Keratinocyte (primary cell): ENCODE results near the gene S100A5.

Experiments
- EZH2 ChIP-seq: IDR thresholded peaks from one replicate; pipeline ENCODE4 v1.6.1; 2012; ENCODE audit warnings: inconsistent platforms, mild to moderate bottlenecking, low read length, moderate library complexity
- TF ChIP-seq, protein P1 (sequence below), 3 experiments: IDR thresholded peaks in 1 of 3; conservative IDR thresholded peaks in 1 of 3; optimal IDR thresholded peaks in 1 of 3; 2 replicates in 2 of 3; 3 replicates in 1 of 3; pipeline versions ENCODE3 to v1.5.1; 2011; ENCODE audit warnings: low read length in 3 of 3, mild to moderate bottlenecking in 3 of 3, moderate library complexity in 2 of 3, control low read depth in 1 of 3, inconsistent platforms in 1 of 3; ENCODE audit not compliant: insufficient read depth in 2 of 3; ENCODE audit errors: extremely low read depth in 1 of 3

GRCh38 chr1:153545067-153546055 lies 4.6 kb upstream of the S100A5 start, which contains the start of gene S100A4:
- TF ChIP-seq, protein P1, sequence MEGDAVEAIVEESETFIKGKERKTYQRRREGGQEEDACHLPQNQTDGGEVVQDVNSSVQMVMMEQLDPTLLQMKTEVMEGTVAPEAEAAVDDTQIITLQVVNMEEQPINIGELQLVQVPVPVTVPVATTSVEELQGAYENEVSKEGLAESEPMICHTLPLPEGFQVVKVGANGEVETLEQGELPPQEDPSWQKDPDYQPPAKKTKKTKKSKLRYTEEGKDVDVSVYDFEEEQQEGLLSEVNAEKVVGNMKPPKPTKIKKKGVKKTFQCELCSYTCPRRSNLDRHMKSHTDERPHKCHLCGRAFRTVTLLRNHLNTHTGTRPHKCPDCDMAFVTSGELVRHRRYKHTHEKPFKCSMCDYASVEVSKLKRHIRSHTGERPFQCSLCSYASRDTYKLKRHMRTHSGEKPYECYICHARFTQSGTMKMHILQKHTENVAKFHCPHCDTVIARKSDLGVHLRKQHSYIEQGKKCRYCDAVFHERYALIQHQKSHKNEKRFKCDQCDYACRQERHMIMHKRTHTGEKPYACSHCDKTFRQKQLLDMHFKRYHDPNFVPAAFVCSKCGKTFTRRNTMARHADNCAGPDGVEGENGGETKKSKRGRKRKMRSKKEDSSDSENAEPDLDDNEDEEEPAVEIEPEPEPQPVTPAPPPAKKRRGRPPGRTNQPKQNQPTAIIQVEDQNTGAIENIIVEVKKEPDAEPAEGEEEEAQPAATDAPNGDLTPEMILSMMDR (optimal IDR thresholded peaks at IDR 0.05 in 1 of 3, IDR thresholded peaks at IDR 0.05 in 1 of 3, conservative IDR thresholded peaks at IDR 0.05 in 1 of 3; ENCODE audit: extremely low read depth in 1 of 3, insufficient read depth in 2 of 3, low read length in 3 of 3), result no peak
- no peak for TF ChIP-seq EZH2
